Measurements from ENCODE around the gene SPOCD1. TPM values are rescaled to one million over a fixed set of nuclear protein-coding genes. Genes with fewer than 3 reads are reported as not detected.

SPOCD1 gene
- total and polyA plus RNA-seq, 2 of the 4 experiments (the other 2 are of a cell fraction), result 59.7 to 132 TPM

DNA sequence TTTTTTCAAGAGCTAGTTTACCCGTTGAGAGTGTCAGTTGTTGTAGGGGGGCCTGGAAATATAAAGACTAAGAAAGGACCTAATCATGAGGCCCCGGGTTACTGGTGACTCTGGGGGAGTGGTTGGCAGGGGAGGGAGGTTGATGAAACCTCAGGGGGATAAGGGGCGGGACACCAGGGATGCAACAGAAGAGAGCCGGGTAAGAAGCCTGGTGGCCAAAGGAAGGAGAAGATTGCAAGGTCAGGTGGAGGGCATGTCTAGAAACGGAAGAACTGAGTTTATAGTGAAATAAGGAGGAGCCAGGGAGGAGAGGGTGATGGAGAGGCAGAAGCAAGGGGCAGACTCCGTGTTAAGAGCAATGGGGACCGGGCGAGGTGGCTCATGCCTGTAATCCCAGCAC is 12.5 kb upstream of the SPOCD1 start (continued):
- TF ChIP-seq, protein P1, sequence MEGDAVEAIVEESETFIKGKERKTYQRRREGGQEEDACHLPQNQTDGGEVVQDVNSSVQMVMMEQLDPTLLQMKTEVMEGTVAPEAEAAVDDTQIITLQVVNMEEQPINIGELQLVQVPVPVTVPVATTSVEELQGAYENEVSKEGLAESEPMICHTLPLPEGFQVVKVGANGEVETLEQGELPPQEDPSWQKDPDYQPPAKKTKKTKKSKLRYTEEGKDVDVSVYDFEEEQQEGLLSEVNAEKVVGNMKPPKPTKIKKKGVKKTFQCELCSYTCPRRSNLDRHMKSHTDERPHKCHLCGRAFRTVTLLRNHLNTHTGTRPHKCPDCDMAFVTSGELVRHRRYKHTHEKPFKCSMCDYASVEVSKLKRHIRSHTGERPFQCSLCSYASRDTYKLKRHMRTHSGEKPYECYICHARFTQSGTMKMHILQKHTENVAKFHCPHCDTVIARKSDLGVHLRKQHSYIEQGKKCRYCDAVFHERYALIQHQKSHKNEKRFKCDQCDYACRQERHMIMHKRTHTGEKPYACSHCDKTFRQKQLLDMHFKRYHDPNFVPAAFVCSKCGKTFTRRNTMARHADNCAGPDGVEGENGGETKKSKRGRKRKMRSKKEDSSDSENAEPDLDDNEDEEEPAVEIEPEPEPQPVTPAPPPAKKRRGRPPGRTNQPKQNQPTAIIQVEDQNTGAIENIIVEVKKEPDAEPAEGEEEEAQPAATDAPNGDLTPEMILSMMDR (conservative IDR thresholded peaks at IDR 0.05; ENCODE audit: low read depth, low read length), result no peak
- TF ChIP-seq RAD21 (IDR thresholded peaks at IDR 0.05; ENCODE audit: low read length), result no peak

DNA sequence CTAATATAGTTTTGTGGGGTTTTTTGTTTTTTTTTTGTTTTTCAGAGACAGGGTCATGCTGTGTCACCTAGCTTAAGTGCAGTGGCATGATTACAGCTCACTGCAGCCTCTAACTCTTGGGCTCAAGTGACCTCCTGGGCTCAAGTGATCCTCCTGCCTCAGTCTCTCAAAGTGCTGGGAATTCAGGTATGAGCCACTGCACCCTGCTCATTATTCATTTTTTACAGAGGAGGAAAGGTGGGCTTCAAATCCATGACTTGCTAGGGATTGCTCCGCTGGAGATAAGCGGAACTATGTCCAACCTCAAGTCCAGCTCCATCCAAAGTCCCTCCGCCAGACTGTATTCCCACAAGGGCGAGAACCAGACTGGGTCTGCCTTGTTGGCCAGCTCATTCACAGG is 8.0 kb upstream of the SPOCD1 start:
- no peak overlapping the region for H4K5ac ChIP-seq (ENCODE audit: low read depth, low read length)
- H2AK9ac ChIP-seq (replicated peaks; ENCODE audit: low read depth, low read length, poor library complexity), result no peak overlapping the region
- DNase-seq (no peak), ATAC-seq (ENCODE audit: low read depth) (no peak)
- no peak overlapping the region for H3K18ac ChIP-seq (ENCODE audit: low read depth, low read length)
- no peak overlapping the region for H2BK120ac ChIP-seq (ENCODE audit: low read depth, low read length)
- ChIA-PET CTCF (interaction anchor here (0.6 kb wide), 1 partner anchor 150 kb away, joined by 5 read pairs; no protein-coding TSS in a partner anchor), POLR2A (ENCODE audit: unreplicated experiment) (no interaction called here)
- no CpG with 5 or more reads among the region's 4 CpGs for WGBS, 2 experiments (ENCODE audit: extremely low coverage in 2 of 2, insufficient read length in 1 of 2)
- no peaks in the 10 kb centered on the region for H4K20me1 ChIP-seq (ENCODE audit: insufficient read depth, low read length)
- H2BK20ac ChIP-seq (ENCODE audit: low read depth, low read length), result no peak overlapping the region
- no peak overlapping the region for H3K4ac ChIP-seq (ENCODE audit: low read depth, low read length)
- no peaks in the 10 kb centered on the region for H3K9me3 ChIP-seq (ENCODE audit: control insufficient read depth, insufficient read depth, low read length)
- no peak overlapping the region for H2AFZ ChIP-seq (replicated peaks; ENCODE audit: low read length, poor library complexity)
- H3K79me1 ChIP-seq (ENCODE audit: low read depth in 1 of 2, low read length in 2 of 2), result no peaks in the 10 kb centered on the region
- no peak overlapping the region for H3K4me3 ChIP-seq (ENCODE audit: insufficient read depth, low read depth, low read length)
- no peak overlapping the region for H2BK15ac ChIP-seq (ENCODE audit: low read depth, low read length)
- no peaks in the 10 kb centered on the region for H3K9me1 ChIP-seq (ENCODE audit: insufficient read depth, low read length)
- no peak overlapping the region for H3K56ac ChIP-seq (ENCODE audit: extremely low read depth, insufficient read depth, low read length)
- H3K14ac ChIP-seq (replicated peaks; ENCODE audit: low read depth, low read length), result no peak overlapping the region
- H3K4me1 ChIP-seq (ENCODE audit: control insufficient read depth, insufficient read depth, low read length), result no peaks in the 10 kb centered on the region; the same call in 1 of the 2 replicates
- no peak overlapping the region for H3K4me2 ChIP-seq (ENCODE audit: low read depth, low read length)
- intact Hi-C loops (cut with micrococcal nuclease), result loop anchor here (10.0 kb wide), 1 partner anchor 51 kb away; no protein-coding TSS in a partner anchor
- H3K36me3 ChIP-seq (ENCODE audit: control insufficient read depth, insufficient read depth, low read length), result no peaks in the 10 kb centered on the region
- no peak overlapping the region for H3K9ac ChIP-seq (ENCODE audit: low read depth, low read length)
- no peaks in the 10 kb centered on the region for H3K27me3 ChIP-seq (ENCODE audit: control insufficient read depth, insufficient read depth, low read length)
- no peak overlapping the region for H3K27ac ChIP-seq (ENCODE audit: insufficient read depth, low read length)
- no peak overlapping the region for H3K23ac ChIP-seq (ENCODE audit: low read depth, low read length)
- TF ChIP-seq, protein P2, sequence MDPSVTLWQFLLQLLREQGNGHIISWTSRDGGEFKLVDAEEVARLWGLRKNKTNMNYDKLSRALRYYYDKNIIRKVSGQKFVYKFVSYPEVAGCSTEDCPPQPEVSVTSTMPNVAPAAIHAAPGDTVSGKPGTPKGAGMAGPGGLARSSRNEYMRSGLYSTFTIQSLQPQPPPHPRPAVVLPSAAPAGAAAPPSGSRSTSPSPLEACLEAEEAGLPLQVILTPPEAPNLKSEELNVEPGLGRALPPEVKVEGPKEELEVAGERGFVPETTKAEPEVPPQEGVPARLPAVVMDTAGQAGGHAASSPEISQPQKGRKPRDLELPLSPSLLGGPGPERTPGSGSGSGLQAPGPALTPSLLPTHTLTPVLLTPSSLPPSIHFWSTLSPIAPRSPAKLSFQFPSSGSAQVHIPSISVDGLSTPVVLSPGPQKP (IDR thresholded peaks at IDR 0.05; ENCODE audit: borderline replicate concordance, low read depth, low read length), result no peak
- no peak overlapping the region for H2AK5ac ChIP-seq (ENCODE audit: low read depth, low read length)
- no peak overlapping the region for H4K91ac ChIP-seq (ENCODE audit: insufficient read depth, low read depth, low read length)
- dilution Hi-C loops (cut with HindIII; ENCODE audit: low sequenced_read_pairs, unreplicated experiment), result no loop called here
- H4K8ac ChIP-seq (ENCODE audit: low read depth in 2 of 2, low read length in 2 of 2), result no peak overlapping the region
- H2BK5ac ChIP-seq (ENCODE audit: low read depth, low read length, poor library complexity, severe bottlenecking), result no peak overlapping the region
- in situ Hi-C loops (cut with MboI; ENCODE audit: low sequenced_read_pairs), result no loop called here
- BruUV-seq (replicated peaks), result no TSS peak
